ENCODE data around the gene PRDM10.

DNA sequence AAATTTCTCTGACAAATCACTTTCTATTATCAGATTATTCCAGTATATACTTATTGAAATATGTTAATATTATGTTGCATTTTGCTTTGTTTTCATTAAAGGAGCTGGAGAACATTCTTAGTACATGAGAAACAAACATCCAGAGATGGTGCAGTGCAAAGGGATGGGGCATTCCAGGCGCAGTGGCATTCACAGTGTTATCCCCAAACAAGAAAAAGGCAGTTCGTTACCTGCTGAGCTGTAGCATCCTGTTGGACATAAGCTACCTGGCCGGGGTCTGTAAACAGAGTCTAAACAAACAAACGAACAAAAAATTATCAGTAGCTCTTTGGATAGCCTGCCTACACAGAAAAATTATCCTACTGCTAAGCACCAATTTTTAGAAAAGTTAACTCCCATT is 47.4 kb downstream of the PRDM10 start:
- no peak for TF ChIP-seq POLR2A (IDR thresholded peaks at IDR 0.05; ENCODE audit: low read length)
- TF ChIP-seq GATA1 (IDR thresholded peaks at IDR 0.05; ENCODE audit: low read depth, low read length): no peak

All from erythroblast (primary cell).